GM19240 (cell line): ENCODE results near the gene RSPH9.

Experiments used
- DNase-seq: peaks from one replicate; pipeline ENCODE4 v3.0.0; 2011; ENCODE audit warnings: low spot score; ENCODE audit not compliant: insufficient read length

Gene RSPH9

GRCh38 chr6:43709654-43710303, 64.9 kb downstream of the RSPH9 start:
- DNase-seq, result no peak

GRCh38 chr6:43710576-43710975, 65.7 kb downstream of the RSPH9 start:
- no peak for DNase-seq

GRCh38 chr6:43712579-43712978, 67.7 kb downstream of the RSPH9 start:
- DNase-seq, result no peak

GRCh38 chr6:43713643-43714310, 68.9 kb downstream of the RSPH9 start:
- no peak for DNase-seq

- DNase-seq, result no peak
Measured at GRCh38 chr6:43714311-43715055, 69.6 kb downstream of the RSPH9 start.

- DNase-seq, result peak; percentile 30
Measured at GRCh38 chr6:43715056-43715788, 70.4 kb downstream of the RSPH9 start.

- DNase-seq, result no peak
Measured at GRCh38 chr6:43716099-43716498, 71.3 kb downstream of the RSPH9 start.

- DNase-seq, result no peak
Measured at GRCh38 chr6:43717389-43717788, 72.6 kb downstream of the RSPH9 start.

GRCh38 chr6:43717822-43718221, 73.0 kb downstream of the RSPH9 start:
- no peak for DNase-seq

- no peak for DNase-seq
Measured at GRCh38 chr6:43718387-43719105, 73.7 kb downstream of the RSPH9 start.

GRCh38 chr6:43719511-43719910, 74.7 kb downstream of the RSPH9 start:
- DNase-seq, result no peak

GRCh38 chr6:43720999-43721398, 76.2 kb downstream of the RSPH9 start:
- DNase-seq, result no peak
